Muscle layer of duodenum (tissue), 2 donors: Measurements from ENCODE around the gene PLCD3.
A peak's percentile ranks its signal among the peaks of the same experiment; 100 is the strongest.

Experiments used
- H3K27ac ChIP-seq: one replicate; pipeline ENCODE4 v1.7.0; 2013; ENCODE audit warnings: mild to moderate bottlenecking, low read length
- H3K27me3 ChIP-seq: one replicate; pipeline ENCODE4 v1.7.0; 2013; ENCODE audit warnings: low read depth, mild to moderate bottlenecking, control low read depth, low read length
- H3K36me3 ChIP-seq, 2 donors: one replicate each; pipeline ENCODE4 v1.7.0; 2013; ENCODE audit warnings: low read length in 2 of 2, control low read depth in 1 of 2, mild to moderate bottlenecking in 1 of 2; ENCODE audit not compliant: insufficient read depth in 2 of 2, control insufficient read depth in 1 of 2
- H3K4me1 ChIP-seq, 2 donors: one replicate each; pipeline ENCODE4 v1.7.0; 2013; ENCODE audit warnings: low read length in 2 of 2, mild to moderate bottlenecking in 2 of 2, control low read depth in 1 of 2, moderate library complexity in 1 of 2; ENCODE audit not compliant: insufficient read depth in 2 of 2, control insufficient read depth in 1 of 2
- H3K4me3 ChIP-seq, 2 donors: one replicate each; pipeline ENCODE4 v1.7.0; 2013; ENCODE audit warnings: low read length in 2 of 2, low read depth in 1 of 2, mild to moderate bottlenecking in 1 of 2
- H3K9me3 ChIP-seq, 2 donors: one replicate each; pipeline ENCODE4 v1.7.0; 2013; ENCODE audit warnings: low read length in 2 of 2, control low read depth in 1 of 2, mild to moderate bottlenecking in 1 of 2; ENCODE audit not compliant: control insufficient read depth in 1 of 2
- donor health status: healthy.

PLCD3 gene

DNA sequence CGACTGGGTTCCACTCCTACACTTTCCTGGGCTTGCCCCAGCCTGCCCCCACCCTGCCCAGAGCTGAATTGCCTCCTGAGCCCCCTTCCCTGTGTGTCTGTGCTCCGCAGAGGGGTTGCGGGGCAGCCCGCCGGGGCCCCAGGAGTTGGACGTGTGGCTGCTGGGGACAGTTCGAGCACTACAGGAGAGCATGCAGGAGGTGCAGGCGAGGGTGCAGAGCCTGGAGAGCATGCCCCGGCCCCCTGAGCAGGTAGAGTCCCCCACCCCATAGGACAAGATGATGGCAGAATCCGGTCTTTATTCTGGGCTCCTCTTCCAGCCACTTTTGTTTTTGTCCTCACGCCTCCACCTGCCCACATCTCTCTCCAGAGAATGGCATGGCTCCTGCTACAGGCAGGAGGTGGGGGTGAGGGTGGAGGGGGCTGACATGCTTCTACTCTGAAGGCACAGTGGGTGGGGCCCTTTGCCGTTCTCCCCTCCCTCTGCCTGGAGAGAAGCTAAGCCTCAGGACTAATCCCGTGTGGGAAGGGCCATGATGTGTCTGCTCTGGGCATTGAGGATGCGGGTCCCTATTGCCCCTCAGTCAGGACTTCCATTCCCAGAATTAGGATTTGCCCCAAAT lies 6.7 kb upstream of the PLCD3 start:
- Histone ChIP-seq H3K27ac (no peak overlapping the region), H3K4me3 (no peak overlapping the region), H3K4me1 (peaks cover 6 to 21% of the 10 kb centered on the region in 2 donors), H3K36me3 (peaks cover 3 to 6% of the 10 kb centered on the region in 2 donors), H3K27me3 (no peaks in the 10 kb centered on the region), H3K9me3 (no peaks in the 10 kb centered on the region)

DNA sequence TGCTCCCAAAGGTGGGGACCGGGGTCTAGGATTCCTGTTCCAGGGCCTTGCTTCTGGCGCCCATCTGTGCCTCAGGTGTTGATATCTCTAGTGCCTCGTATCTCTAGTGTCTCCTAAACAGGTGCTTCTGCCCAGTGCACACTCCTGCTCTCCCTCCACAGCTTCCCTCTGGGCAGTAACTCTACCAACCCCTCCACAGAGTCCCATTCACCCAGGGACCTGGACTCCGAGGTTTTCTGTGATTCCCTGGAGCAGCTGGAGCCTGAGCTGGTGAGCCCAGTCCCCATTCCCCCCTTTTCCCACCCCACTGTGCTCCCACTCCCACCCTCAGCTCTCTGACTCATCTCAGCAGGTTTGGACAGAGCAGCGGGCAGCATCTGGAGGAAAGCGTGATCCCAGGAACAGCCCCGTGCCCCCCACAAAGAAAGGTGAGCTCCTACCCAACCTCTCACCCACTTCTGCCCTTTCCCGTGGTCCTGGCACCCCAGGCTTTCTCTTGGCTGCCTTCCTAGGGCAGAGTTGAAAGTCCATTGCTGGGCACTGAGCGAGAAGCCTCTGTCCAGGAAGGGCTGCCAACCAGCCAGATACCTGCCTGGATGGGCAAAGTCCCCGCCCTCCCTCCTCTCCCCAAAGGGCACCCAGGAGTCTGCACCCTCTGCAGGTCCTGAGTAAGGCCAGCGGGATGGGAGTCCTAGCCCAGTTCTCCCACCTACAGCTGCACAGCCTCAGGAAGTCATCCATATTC lies 5.4 kb upstream of the PLCD3 start:
- H3K27me3 ChIP-seq, result no peaks in the 10 kb centered on the region
- H3K9me3 ChIP-seq, result no peaks in the 10 kb centered on the region
- no peak overlapping the region for H3K27ac ChIP-seq
- peaks cover 6 to 14% of the 10 kb centered on the region in 2 donors for H3K4me1 ChIP-seq
- H3K4me3 ChIP-seq, result no peak overlapping the region
- H3K36me3 ChIP-seq, result peaks cover 3 to 6% of the 10 kb centered on the region in 2 donors

DNA sequence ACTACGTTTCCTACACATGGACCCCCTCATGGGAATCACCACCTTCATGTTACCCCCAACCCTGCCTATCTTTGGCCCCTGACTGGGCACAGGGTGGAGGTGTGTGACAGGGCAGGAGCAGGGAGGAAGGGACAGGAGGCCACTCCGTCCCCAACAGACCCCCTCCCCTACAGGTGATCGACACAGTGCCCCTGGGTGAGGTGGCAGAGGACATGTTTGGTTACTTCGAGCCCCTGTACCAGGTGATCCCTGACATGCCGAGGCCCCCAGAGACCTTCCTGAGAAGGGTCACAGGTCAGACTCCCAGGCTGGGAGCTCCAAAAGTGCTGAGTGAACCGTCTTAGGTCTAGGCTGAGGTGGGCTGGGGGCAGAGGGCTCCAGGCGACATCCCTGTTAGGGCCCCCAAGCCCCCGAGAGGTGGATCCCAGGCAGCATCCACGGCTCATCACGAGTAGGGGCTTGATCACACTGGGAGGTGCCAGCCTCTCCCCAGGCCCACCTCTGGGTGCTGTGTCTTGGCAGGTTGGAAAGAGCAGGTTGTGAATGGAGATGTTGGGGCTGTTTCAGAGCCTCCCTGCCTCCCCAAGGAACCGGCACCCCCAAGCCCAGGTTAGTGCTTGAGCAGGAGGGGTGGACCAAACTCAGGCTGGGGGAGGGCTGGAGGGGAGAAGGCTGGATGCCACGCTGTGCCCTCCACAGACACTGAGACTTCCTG lies 4.7 kb upstream of the PLCD3 start:
- Histone ChIP-seq H3K27ac (no peak overlapping the region), H3K4me3 (peak overlapping the region in 1 of 2 donors; percentile 88), H3K4me1 (peaks cover 6 to 14% of the 10 kb centered on the region in 2 donors), H3K36me3 (peaks cover 3 to 6% of the 10 kb centered on the region in 2 donors), H3K27me3 (no peaks in the 10 kb centered on the region), H3K9me3 (no peaks in the 10 kb centered on the region)

DNA sequence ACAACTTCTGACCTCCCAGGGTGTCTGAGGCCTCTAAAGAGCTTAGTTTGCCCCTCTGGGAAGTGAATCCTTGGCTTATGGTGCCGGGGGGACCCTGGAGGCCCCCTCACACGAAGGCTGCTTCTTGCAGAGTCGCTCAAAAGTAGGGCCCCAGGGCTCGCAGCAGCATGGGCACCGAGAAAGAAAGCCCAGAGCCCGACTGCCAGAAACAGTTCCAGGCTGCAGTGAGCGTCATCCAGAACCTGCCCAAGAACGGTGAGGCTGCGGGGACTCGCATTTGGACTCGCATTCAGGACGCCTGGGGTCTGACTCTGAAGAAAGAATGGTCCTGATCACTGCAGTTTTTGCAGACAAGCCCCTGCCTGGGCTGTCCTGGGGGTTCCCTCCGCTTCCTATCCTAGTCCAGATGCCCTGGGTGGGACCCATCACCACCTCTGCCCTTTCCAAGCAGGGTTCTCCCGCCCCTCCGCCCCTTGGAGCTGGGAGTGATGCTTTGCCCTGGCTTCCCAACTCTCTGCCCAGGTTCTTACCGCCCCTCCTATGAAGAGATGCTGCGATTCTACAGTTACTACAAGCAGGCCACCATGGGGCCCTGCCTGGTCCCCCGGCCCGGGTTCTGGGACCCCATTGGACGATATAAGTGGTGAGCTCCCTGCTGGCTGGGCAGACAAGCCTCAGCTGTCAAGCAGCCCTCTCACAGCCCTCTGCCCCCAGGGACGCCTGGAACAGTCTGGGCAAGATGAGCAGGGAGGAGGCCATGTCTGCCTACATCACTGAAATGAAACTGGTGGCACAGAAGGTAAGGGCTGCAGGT lies 3.9 kb upstream of the PLCD3 start:
- Histone ChIP-seq H3K4me3 (peak overlapping the region; percentile 70 to 88), H3K36me3 (peaks cover 3 to 6% of the 10 kb centered on the region in 2 donors), H3K27ac (peak overlapping the region; percentile 50), H3K4me1 (peaks cover 6 to 22% of the 10 kb centered on the region in 2 donors), H3K9me3 (no peaks in the 10 kb centered on the region), H3K27me3 (no peaks in the 10 kb centered on the region)

DNA sequence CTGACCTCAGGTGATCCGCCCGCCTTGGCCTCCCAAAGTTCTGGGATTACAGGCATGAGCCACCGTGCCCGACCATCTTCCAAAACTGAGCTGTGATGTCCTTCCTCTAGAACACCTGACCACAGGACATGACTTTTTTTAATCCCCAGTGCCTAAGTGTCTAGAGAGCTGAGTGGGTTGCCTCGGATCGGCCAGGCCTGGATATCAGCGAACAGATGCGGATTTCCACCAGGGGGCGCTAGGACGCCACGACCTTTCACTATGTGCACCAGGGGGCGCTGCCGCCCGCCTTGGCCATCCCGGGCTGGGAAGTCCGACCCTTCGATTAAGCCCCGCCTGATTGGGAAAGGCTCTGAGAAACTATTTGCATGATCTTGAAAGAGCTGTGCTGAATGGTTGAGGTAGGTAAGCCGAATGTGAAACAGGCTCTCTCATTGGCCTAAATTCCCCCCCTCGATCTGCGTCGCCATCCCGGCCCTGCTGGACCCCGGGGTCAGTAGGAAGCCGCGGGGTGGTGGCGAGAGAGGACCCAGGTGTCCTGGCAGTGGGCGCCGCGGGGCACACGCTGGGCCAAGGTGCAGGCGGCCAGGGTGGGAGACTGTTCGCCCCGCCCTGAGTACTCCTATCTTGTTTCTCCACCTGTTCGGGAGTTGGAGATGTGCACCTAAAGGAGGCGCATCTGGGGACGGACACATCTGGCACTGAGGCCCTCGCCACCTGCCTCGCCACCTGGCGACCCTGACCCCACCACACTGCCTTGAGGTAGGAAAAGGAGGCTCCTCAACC lies 3.1 kb upstream of the PLCD3 start, which contains the start of gene ACBD4:
TSS of gene ACBD4 (plus strand) at position 496 of the 786 bp plus-strand sequence. CDS start 458 bp downstream, outside the sequence.
- Histone ChIP-seq H3K27ac (peak within 1 kb of the TSS; percentile 50), H3K4me1 (peaks cover 6 to 29% of the 10 kb centered on the region in 2 donors), H3K4me3 (peak within 1 kb of the TSS; percentile 70 to 88), H3K36me3 (peaks cover 3 to 6% of the 10 kb centered on the region in 2 donors), H3K9me3 (no peaks in the 10 kb centered on the region), H3K27me3 (no peaks in the 10 kb centered on the region)

DNA sequence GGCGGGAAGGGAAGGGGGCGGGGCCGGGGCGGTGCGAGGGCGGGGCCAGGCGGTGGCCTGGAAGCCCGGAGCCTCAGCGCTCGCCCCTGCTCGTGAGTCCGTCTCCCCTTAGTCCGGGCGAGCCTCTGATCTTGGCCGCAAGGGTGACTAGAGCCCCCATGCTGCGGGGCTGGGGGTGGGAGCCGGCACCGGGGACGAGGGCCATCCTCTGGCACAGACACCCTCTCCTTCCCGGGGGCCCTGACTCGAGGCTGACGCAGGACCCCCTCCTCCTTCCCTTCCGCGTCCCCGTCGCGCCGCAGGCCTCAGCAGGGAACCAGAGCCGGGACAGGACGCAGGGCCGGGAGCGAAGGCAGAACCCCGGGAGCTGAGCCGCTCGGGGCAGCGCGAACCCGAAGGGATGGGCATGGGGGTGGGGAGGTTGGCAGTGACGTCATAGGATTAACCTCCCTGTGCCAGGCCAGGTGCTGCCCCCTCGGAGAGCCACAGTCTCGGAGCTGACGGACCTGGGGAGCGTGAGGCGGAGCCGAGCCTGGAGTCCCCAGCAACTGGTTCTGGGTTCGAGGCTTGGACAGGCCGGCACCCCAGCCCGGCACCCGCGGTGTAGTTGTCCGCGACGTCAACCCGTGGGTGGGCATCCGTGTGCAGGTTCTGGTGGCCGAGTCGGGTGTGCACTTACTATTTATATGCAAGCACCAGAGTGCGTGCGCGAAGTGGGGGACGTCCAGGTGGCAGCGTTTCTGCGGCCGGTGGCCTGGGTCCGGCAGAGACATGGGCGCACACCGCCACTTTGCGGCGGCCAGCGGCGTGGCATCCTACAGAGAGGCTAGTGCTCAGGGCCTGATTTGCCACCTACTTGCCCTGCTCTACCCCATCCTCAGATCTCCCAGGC lies 503 bp upstream of the PLCD3 start:
- H3K36me3 ChIP-seq, result peaks cover 0 to 4% of the 10 kb centered on the region in 2 donors
- H3K4me1 ChIP-seq, result peaks cover 7 to 41% of the 10 kb centered on the region in 2 donors
- H3K27ac ChIP-seq, result peak overlapping the region; percentile 75
- peak overlapping the region; percentile 74 to 93 for H3K4me3 ChIP-seq
- no peaks in the 10 kb centered on the region for H3K27me3 ChIP-seq
- H3K9me3 ChIP-seq, result no peaks in the 10 kb centered on the region

DNA sequence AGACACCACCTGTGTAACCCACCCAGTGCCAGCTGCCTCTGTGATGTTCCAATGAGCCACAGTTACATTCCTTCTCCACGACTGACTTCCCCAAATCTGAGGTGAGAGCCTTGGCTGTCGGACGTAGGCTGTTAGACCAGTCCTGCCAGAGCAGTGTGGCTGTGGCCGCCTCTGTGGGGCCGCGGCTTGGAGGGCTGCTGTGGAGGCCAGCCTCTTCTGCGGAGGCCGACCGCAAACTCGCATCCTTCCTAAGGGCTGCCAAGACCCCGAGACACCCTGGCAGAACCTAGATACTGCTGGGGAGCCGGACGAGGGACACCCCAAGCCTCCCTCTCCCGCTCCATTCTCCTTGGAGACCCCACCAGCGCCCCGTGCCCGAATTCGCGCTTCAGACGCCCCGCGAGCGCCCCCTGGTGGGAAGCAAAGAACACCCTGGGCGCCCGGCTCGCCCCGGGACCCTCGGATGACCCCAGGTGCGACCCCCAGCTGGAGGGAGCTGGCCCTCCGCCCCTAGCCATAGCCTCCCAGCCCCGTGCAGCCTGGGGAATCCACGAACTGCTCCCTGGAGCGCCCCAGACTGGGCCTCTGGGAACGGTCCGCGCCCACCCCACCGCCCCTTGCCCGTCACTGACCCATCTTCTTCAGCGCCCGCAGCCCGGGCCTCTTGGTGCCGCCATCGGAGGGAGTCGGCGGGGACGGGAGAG lies 547 bp downstream of the PLCD3 start:
- Histone ChIP-seq H3K27me3 (no peaks in the 10 kb centered on the region), H3K36me3 (no peaks in the 10 kb centered on the region), H3K4me3 (peak overlapping the region; percentile 54 to 87), H3K9me3 (no peaks in the 10 kb centered on the region), H3K27ac (no peak overlapping the region), H3K4me1 (peaks cover 12 to 49% of the 10 kb centered on the region in 2 donors)

DNA sequence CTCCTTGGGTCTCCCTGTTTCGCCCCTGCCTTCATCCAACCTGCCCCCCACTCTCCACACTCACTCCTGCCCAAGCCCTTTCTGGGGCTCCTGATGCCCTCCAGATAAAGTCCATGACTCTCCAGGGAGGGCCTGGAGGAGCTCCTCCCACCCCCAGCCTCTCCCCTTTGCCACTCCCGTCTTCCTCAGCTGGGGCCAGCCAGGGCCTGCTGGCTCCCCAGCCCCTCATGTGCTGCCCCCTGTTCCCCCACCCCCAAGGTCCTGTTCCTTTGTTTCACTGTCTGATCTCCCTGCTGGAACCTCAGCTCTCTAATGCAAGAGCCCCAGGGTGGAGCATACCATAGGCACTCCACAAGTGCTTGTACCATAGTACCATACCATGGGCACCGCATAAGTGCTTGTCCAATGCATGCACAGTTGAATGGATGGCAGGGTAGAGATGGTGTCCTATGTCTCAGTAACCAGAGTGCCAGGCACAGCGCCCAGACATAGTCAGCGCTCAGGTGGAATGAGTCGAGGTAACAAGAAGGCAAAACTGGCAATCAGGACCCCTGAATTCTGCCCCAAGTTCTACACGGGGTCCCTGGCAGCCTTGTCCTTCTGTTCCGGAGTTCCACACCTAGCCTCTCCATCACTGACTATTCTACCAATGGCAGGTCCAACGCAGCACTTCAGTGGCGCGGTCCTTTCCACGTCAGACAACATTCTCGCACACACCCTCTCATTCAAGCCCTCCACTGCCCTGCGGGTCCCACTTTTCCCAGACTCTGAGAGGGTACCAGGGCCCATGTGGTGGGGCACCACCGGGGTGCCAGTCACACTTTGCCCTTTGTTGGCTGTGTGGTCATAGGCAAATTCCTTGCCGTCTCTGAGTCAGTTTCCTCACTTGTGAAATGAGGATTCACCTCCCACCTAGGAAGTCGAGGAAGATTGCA lies 1.4 kb downstream of the PLCD3 start:
- Histone ChIP-seq H3K9me3 (no peaks in the 10 kb centered on the region), H3K27me3 (no peaks in the 10 kb centered on the region), H3K4me3 (peak overlapping the region; percentile 54 to 87), H3K4me1 (peaks cover 6 to 41% of the 10 kb centered on the region in 2 donors), H3K27ac (no peak overlapping the region), H3K36me3 (no peaks in the 10 kb centered on the region)
